Effector CD8-positive, alpha-beta T cell (primary cell): ENCODE measurements around the gene EXOC3L2.
"Not testable (repeated sequence)": the region's sequence is repeated elsewhere in the genome, so short reads cannot be mapped to it uniquely, and the experiment has no call there.

Experiments
- DNase-seq: peaks from one replicate; lab custom pipeline; 2025; lab: John Stamatoyannopoulos, UW

The EXOC3L2 gene

DNA sequence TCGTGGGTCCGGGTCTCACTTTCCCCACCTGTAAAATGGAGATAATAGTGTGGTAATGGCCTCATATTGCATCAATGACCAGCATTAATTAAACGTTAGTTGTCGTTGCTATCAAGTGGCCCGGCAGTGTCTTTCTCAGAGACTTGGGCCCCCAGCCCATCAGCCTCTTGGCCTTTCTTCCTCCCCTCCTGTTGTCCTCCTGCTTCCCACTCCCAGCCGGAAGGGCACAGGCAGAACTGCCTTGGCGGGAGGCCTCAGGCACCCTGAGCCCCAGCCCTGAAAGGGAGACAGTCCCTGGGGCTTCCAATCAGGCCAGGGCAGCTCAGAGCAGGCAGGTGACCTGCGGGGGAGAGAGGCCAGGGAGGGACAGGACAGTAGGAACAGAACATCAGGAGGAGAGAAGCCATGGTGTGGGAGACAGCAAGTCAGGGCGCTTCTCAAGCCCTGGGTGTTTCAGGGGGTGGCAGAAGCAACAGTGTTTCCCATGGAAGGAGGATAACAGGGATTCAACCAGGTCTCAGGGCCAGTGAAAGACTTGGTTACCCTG, 10.5 kb upstream of the EXOC3L2 start:
- no peak for DNase-seq

DNA sequence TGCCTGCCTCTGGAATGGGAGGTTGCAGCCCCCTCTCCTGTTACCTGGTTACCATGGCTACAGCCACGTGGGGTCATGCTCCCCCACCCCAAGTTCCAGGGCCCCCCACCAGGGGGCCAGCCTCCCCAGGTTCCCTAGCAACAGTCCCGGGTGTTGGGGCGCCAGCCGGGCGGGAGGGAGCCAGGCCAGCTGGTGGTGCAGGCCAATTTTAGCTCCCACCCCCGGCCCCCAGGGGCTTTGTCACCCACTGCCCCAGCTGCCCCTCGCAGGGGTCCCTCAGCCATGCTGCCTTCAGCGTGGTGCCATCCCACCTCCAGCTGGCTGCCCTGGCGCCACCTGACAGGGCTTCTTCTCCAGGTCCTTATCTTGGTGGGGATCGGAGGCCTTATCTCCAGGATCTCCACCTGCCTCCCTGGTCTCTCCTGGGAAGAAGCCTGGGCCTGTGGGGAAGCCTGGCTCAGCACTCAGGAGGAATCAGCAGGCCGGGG, 8.9 kb upstream of the EXOC3L2 start:
- peak; percentile 8 for DNase-seq

DNA sequence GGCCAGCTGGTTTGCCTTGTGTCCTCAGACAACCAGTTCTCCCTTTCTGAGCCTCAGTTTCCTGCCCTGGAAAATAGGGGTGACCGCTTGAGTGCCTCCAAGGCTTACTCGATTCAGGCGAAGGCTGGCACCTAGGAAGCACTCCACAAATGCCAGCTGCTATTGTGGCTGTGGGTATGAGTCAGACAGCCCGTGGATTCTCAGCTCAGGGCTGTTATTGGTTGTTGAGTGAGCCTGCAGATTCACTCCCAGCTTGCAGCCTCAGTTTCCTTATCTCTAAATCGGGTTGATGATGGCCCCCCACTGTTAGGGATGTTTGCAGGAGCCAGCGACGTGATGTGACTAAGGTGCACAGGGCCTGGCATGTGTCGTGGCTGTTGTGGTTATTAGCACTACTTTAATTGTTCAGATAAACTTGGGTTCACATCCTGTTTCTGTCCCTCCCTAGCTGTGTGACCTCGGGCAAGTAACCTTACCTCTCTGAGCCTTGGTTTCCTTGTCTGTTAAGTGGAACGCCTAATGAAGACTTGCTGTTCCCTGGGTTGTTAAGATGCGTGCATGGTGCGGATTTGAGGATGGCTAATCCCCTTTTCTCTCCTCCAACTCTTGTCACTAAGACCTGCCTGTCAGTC, 8.3 kb upstream of the EXOC3L2 start:
- no peak for DNase-seq

DNA sequence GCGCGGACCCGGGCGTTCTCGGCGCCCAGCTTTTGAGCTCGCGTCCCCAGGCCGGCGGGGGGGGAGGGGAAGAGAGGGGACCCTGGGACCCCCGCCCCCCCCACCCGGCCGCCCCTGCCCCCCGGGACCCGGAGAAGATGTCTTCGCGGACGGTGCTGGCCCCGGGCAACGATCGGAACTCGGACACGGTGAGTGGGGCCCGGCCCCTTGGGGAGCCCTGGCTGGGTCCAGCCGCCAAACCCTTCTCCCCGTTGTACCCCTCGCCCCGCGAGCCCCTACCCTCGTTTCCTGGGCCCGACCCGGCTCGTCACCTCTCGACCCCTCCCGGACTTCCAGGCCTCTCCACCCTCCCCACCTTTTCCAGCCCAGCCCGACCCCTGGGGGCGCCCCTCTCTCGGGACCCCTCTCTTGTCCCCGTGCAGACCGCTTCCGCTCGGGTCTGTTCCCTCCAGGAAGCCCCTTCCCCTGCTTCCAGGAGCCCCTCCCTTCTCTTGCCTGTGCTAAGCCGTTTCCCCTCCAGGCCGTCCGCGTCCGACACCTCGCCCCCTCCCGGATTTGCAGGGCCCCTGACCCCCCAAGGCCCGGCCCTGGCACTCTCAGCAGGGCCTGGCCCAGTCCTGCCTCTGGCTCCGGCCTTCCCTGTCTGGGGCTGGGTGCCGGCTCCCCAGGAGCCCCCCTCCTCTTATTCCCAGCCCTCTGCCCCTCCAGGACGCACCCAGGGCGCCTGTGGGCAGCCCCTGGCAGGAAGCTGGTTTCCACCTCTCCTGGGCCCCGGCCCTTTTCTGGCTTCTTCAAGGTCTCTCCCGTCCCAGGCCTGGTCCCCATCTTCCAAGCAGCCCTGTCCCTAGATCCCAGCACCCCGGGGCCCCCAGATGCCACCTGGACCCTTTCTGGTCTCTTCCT, 6.5 kb upstream of the EXOC3L2 start:
- DNase-seq, result no peak

DNA sequence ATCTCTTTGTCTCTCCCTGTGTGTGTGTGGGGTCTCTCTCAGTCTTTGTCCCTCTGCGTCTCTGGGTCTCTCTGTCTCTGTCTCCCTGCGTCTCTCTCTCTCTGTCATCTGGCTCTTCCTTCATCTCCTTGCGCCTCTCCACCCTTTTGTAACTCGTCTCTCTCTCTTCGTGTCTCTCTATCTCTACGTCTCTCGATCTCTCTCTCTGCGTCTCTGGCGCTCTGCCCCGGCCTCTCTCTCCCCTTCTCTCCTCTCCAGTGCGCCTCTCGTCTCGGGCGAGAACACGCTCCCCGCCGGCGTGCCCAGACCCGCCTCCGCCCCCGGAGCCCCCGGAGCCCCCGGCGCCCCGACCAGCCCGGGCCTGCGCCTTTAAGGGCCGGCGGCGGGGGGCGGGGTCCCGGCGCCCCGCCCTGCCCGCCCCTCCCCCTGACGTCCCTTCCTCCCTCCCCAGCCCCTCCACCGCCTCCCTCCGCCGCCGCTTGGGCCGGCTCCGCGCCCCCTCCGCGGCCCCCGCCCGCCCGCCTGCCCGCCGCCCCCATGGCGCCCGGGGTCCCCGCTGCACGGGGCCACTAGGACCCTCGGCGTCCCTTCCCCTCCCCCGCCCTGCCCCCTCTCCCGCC, 5.7 kb upstream of the EXOC3L2 start, which contains the start of gene MARK4:
TSS of gene MARK4 (plus strand) at position 440 of the 620 bp plus-strand sequence. CDS start 318 bp downstream, outside the sequence.
- DNase-seq, result peak; percentile 29

DNA sequence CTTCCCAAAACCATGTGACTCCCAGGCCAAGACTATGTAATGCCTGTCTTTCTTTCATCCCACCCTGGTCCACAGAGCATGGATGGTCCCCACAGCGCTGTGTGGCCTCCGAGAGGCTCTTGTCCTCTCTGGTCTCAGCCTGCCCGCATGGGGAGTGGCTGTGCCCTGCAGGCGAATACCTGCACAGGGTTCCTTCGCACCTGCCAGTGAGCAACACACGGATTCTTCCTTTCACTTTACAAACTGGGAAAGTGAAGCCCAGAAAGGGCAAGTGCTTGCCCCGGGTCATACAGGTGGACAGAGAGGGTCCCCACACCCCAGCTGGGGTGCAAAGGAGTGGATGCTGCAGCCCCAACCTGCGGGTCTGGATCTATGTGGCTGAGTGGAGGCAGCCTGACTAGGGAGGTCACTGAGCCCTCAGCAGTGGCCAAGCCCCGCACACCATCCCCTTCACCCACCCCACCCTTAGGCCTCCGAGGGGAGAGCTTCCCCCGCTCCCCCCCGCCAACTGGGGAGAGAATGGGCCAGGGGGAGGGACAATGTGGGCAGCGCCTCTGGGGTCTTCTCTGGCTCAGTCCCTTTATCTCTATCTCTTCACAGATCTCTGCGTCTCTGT, 5.1 kb upstream of the EXOC3L2 start:
- DNase-seq, result no peak

DNA sequence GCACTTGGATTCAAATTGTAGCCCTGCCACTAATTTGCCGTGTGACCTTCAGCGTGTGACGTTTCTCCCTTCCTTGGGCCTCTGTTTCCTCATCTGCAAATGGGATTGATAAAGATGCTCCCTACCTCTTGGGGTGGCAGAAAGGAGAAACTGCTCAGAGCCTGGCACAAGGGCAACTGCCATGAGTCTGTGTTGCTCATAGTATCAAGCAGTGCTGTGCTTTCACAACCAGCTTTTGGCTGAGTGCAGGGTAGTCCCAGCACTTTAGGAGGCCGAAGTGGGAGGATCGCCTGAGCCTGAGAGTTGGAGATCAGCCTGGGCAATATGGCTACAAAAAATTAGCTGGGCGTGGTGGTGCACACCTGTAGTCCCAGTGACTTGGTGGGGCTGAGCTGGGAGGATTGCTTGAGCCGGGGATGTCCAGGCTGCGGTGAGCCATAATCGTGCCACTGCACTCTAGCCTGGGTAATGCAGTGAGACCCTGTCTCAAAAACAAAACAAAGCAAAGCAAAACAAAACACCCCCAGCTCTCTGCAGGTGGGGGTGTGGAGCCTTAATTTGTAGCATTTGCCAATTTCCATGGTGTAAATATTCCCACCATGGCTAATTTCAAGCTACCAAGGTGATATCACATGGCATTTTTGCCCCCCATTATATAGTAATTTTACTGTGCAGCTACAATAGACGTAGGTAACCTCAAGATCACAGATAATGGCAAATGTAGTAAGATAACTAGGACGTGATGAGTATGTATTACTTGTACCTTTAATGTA, 4.2 kb upstream of the EXOC3L2 start:
- no peak for DNase-seq

DNA sequence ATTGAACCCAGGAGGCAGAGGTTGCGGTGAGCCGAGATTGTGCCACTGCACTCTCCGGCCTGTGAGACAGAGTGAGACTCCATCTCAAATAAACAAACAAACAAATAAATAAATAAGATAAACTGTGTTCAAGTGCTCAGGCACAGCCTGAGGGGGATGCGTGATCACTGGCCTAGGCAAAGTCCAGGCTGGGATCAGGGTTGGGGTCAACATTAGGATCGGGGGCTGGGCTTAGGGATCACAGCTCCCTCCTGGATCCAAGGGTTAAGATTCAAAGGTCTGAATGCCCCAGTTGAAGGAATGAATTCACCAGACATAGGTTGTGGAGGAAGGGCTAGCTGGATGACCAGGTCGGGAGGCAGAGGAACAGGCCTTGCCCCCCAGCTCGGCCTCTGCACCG, 1.9 kb upstream of the EXOC3L2 start:
- no peak for DNase-seq

DNA sequence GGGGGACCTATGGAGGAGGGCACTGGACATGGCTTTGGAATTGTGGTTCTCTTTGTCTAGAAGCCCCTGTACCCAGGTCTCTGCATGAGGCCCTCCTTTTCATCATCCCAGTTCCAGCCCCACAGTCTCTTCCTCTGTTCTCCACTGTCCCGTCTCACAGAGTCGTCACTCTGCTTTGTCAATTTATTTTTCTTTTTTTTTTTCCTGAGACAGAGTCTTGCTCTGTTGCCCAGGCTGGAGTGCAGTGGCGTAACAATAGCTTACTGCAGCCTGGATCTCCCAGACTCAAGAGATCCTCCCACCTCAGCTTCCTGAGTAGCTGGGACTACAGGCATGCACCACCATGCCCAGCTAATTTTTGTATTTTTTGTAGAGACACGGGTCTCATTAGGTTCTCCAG, 619 bp upstream of the EXOC3L2 start:
- DNase-seq, result no peak

DNA sequence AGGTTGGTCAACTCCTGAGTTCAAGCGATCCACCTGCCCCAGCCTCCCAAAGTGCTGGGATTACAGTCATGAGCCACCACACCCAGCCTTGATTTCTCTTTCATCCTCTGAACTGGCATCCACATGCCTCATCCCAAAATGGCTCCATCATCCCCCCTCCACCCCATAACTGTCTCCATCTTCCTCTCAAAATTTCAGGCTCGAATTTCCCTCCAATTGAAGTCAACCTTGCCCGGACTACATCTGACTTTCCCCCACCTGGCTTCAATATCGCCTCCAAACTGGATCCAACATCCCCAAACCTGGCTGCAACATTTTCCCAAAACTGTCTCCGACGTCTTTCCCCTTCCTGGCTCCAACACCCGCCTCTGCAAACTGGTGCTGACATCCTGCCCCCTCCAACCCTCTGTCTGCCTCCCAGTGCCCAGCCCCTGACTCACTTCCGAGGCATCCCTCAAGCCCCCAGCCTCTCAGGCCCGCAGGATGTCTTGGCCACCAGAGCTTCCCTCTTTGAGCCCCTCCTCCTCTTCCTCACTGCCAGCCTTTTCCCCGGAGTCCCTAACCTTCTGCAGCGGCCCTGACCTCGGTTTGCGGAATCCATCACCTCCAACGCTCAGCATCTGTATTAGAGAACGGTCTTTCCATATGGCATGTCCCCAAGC, 943 bp downstream of the EXOC3L2 start:
- no peak for DNase-seq

DNA sequence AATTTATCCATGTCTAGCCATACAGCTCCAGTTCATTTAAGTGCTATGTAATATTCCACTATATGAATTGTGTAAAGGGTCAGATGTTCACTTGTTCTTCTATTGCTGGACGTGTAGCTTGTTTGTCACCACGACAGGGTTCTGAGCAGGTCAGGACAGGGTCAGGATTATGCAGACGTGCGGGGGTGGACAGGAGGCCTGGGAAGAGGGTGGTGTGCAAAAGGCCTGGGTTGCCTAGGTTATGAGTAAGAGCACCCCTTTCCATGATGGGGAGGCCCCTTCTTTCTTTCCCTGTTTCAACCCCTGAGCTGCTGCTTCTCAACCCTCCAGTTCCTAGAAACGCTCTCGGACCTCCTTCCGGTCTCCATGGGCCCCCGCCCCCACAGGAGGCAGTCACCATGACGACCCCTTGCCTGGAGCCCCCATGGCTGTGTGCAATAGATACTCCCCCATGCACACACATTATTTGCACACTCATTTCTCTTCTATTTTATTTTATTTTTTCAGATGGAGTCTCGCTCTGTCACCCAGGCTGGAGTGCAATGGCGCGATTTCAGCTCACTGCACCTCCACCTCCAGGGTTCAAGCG, 2.0 kb downstream of the EXOC3L2 start:
- DNase-seq, result no peak

DNA sequence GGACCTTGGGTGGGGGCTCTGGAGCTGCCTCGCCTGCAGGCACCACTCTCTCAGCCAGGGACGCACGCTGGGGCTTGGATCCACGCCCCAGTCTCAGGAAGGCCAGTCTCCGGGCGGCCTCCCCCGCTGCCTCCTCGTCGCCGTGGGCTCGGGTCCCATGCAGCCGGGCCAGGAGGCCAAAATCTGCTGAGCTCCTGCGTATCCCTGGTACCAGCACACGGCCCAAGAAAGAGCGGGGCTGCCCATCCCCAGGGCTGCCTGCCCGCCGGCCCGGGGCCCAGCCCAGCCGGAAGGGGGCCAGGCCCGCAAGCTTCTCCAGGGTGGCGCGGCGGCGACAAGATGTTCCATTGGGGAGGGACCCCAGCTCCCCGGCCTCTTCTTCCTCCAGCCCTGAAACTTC, 6.7 kb downstream of the EXOC3L2 start:
- DNase-seq, result no peak

DNA sequence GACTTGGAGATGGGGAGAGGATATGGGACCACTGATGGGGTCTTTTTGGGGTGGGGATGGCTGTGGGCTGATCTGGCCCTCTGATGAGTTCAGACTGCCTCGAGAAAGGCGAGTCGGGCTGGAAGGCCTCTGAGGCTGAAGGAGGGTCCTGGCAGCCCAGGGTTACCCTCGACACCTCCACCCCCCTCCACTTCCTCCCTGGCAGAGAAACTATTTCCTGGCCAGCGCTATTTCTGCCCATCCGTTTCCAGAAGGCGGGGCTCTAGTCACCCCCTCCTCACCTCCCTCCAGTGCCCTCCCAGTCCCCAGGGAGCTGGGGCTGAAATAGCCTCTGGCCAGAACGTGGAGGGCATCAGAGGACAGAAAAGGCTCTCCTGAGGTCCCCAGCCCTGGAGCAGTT, 9.7 kb downstream of the EXOC3L2 start:
- DNase-seq, result no peak

DNA sequence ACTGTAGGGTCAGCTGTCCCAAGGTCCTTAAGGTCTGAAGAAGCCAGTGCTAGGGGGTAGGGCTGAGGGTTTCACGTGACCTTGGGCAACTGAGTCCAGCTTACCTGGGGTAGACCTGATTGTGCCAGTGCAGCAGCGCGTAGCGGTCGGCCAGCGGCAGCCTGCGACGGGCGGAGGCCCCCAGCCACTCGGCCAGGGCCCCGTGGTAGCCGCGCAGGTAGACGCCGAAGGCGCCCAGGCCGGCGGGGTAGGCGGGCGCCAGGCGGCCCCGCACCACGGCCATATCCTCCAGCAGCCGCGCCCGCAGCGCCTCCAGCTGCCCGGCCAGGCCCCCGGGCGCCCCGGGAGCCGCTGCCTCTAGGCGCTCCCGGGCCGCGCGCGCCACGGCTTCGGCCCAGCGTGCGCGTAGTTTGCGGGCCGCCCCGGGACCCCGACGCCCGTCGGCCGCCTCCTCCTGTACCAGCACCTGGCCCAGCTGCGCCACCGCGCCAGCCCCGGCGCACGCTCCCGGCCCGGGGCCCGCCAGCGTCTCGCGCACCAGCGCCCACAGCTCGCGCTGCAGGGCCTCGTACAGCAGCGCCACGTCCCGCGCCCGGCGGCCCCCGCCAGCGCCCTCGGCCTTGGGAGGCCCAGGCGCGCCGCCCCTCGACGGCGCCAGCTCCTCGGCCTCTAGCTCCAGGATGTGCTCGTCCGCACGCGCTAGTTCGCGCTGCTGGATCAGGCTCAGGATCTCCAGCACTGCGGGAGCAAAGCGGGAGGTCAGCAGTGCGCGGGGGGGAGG, 10.9 kb downstream of the EXOC3L2 start:
- DNase-seq, result no peak

DNA sequence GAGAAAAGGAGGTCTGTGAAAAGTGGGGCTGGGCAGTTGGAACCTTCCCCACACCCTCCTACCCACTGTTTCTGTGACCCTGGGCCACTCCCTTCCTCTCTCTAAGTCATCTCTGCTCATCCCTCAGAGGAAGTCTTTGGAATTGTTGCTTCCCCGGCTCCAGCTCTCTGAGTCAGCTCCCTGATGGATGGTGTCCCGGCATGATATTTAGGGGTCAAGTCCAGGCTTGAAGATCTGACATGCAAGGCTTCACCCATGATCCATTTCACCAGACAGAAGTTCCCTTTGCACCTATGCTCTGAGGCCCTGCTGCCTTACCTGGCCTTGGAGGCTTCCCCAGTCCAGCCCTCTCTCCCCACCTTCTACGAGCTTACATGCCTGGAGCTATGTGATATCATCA, 13.3 kb downstream of the EXOC3L2 start:
- no peak for DNase-seq

DNA sequence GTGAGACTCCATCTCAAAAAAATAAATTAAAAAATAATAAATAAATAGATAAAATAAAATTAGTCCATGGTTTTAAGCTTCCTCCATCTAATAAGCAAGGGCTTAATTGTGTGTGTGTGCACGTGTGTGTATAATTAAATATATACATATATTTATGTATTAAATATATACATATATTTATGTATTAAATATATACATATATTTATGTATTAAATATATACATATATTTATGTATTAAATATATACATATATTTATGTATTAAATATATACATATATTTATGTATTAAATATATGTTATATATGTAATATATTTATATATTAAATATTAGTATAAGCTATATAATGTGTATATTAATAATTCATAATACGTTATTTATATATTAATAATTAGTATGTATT, 16.2 kb downstream of the EXOC3L2 start:
- DNase-seq, result not testable (repeated sequence)

DNA sequence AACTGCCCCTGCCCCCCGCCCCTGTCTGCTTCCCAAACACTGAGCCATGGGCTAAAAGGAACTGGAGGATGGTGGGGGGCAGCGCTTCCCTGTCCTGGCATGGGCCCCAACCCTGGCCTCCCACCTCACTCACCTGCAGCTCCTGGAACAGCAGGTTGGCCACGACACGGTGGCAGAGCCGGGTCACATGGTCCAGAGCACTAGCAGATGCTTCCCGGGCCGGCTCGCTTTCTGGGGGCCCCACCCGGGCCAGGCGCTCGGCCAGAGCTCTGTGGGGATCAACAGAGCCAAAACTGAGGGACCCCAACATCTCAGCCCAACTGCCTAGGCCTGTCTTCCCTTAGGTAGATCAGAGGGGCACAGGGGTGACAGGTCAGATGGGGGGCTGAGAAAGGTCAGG, 20.6 kb downstream of the EXOC3L2 start:
- DNase-seq, result no peak

DNA sequence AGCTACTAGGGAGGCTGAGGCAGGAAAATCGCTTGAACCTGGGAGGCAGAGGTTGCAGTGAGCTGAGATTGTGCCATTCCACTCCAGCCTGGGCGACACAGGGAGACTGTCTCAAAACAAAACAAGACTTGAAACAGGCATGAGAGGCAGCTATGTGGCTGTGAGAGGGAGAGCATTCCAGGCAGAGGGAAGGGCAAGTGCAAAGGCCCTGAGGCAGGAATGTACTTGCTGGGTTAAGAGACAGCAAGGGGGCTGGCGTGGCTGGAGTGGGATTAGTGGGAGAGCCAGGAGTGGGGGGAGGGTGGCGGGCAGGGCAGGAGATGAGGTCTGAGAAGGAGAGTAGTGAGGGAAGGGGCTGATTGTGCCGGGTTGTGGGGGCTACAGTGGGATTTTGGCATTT, 21.3 kb downstream of the EXOC3L2 start:
- DNase-seq, result no peak

DNA sequence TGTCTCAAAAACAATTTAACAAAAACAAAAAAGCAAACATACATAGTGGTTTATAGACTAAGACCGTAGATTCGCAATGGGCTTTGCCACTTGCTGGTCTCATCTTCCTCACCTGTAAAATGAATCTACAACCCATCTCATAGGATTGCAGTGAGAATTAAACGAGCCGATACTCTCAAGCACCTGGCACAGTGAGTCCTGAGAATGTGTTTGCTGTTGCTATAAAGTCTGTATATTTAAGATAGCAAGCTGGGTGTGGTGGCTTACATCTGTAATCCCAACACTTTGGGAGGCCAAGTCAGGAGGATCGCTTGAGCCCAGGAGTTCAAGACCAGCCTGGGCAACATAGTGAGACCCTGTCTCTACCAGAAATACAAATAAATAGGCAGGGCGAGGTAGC, 22.5 kb downstream of the EXOC3L2 start:
- DNase-seq, result no peak
